GM21619 (cell line): Measurements from ENCODE around the gene QRFPR.
"Not testable (repeated sequence)": the region's sequence is repeated elsewhere in the genome, so short reads cannot be mapped to it uniquely, and the experiment has no call there.

ENCODE experiments used
- ATAC-seq: cut with Tn5 transposase; IDR thresholded peaks from one replicate; pipeline ENCODE4 v1.9.1; 2021; ENCODE audit not compliant: unreplicated experiment

QRFPR gene

GRCh38 chr4:121380776-121381462, at the start of gene QRFPR:
QRFPR (minus strand) TSS chr4:121381018; CDS start chr4:121380647, 371 bp downstream.
- no peak for ATAC-seq

- ATAC-seq = no peak
These were observed 47.9 kb upstream of the QRFPR start for GRCh38 chr4:121428721-121429120.

- ATAC-seq = no peak
These were observed 40.8 kb upstream of the QRFPR start for GRCh38 chr4:121421594-121421993.

- no peak for ATAC-seq
These were observed 30.4 kb upstream of the QRFPR start for GRCh38 chr4:121411151-121411744.

GRCh38 chr4:121408567-121408966, 27.7 kb upstream of the QRFPR start:
- not testable (repeated sequence) for ATAC-seq

- no peak for ATAC-seq
These were observed 19.8 kb upstream of the QRFPR start for GRCh38 chr4:121400632-121401031.

GRCh38 chr4:121397941-121398601, 17.3 kb upstream of the QRFPR start:
- ATAC-seq = no peak

- no peak for ATAC-seq
These were observed 16.6 kb upstream of the QRFPR start for GRCh38 chr4:121397434-121397833.

GRCh38 chr4:121392426-121393086, 11.7 kb upstream of the QRFPR start:
- no peak for ATAC-seq

- no peak for ATAC-seq
These were observed 9.5 kb upstream of the QRFPR start for GRCh38 chr4:121390335-121390734.

GRCh38 chr4:121379276-121379675, 1.5 kb downstream of the QRFPR start:
- ATAC-seq = no peak

GRCh38 chr4:121377076-121377475, 3.7 kb downstream of the QRFPR start:
- ATAC-seq = no peak

GRCh38 chr4:121376556-121376955, 4.3 kb downstream of the QRFPR start:
- ATAC-seq = no peak

- no peak for ATAC-seq
These were observed 4.7 kb downstream of the QRFPR start for GRCh38 chr4:121376097-121376496.

- no peak for ATAC-seq
These were observed 5.6 kb downstream of the QRFPR start for GRCh38 chr4:121375262-121375661.

GRCh38 chr4:121373841-121374240, 7.0 kb downstream of the QRFPR start:
- ATAC-seq = no peak

- ATAC-seq = no peak
These were observed 10.0 kb downstream of the QRFPR start for GRCh38 chr4:121370729-121371325.

GRCh38 chr4:121360495-121360894, 20.3 kb downstream of the QRFPR start:
- no peak for ATAC-seq

- no peak for ATAC-seq
These were observed 22.3 kb downstream of the QRFPR start for GRCh38 chr4:121358473-121358872.

GRCh38 chr4:121353213-121353612, 27.6 kb downstream of the QRFPR start:
- ATAC-seq = no peak

- ATAC-seq = no peak
These were observed 36.7 kb downstream of the QRFPR start for GRCh38 chr4:121344098-121344497.
